ENCODE results near the gene SLC25A34. TPM values are rescaled to one million over a fixed set of nuclear protein-coding genes. Genes with fewer than 3 reads are reported as not detected.
A peak's percentile ranks its signal among the peaks of the same experiment; 100 is the strongest.

Gene SLC25A34
- 1 to 10 TPM; 1.1 to 2.5 (median 2.0) TPM for total RNA-seq
- polyA plus RNA-seq = 1 to 10 TPM; 1.0 to 1.3 TPM
- long read RNA-seq, donor 1, partial matches to known transcripts = 0 of 1 reads
- long read RNA-seq, donor 1, other reads (novel, unspliced or antisense) = 1 of 1 reads
- long read RNA-seq, donor 2 = 0 reads
- long read RNA-seq, donor 3, partial matches to known transcripts = 2 of 6 reads
- long read RNA-seq, donor 3, other reads (novel, unspliced or antisense) = 2 of 6 reads

GRCh38 chr1:15736038-15736891 lies at the start of gene SLC25A34:
Gene SLC25A34, plus strand, starts transcription at chr1:15736258. Its CDS starts 228 bp downstream, at chr1:15736486.
- Histone ChIP-seq H3K4me1 (ENCODE audit: insufficient read depth) (peaks cover 5% of the 10 kb centered on the region), H3K9me3 (no peaks in the 10 kb centered on the region), H3K27me3 (no peaks in the 10 kb centered on the region), H3K36me3 (no peaks in the 10 kb centered on the region), H3K4me3 (no peak within 1 kb of the TSS), H3K27ac (peak within 1 kb of the TSS in 1 of 2 donors; percentile 30)
- intact Hi-C loops (cut with DNase I) = loop anchor here in 3 of 4 donors (10.0 kb wide), 2 partner anchors 141 to 411 kb away; no protein-coding TSS in a partner anchor
- WGBS, 3 donors = 79 to 85% (median 85%) methylated on average over 23 to 35 of the region's 35 CpGs
- TF ChIP-seq EP300 (IDR thresholded peaks at IDR 0.05) = no peak
- TF ChIP-seq, protein P1, sequence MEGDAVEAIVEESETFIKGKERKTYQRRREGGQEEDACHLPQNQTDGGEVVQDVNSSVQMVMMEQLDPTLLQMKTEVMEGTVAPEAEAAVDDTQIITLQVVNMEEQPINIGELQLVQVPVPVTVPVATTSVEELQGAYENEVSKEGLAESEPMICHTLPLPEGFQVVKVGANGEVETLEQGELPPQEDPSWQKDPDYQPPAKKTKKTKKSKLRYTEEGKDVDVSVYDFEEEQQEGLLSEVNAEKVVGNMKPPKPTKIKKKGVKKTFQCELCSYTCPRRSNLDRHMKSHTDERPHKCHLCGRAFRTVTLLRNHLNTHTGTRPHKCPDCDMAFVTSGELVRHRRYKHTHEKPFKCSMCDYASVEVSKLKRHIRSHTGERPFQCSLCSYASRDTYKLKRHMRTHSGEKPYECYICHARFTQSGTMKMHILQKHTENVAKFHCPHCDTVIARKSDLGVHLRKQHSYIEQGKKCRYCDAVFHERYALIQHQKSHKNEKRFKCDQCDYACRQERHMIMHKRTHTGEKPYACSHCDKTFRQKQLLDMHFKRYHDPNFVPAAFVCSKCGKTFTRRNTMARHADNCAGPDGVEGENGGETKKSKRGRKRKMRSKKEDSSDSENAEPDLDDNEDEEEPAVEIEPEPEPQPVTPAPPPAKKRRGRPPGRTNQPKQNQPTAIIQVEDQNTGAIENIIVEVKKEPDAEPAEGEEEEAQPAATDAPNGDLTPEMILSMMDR (IDR thresholded peaks at IDR 0.05) = no peak
- no peak for TF ChIP-seq POLR2A (IDR thresholded peaks at IDR 0.05)
- no peak for DNase-seq

DNA sequence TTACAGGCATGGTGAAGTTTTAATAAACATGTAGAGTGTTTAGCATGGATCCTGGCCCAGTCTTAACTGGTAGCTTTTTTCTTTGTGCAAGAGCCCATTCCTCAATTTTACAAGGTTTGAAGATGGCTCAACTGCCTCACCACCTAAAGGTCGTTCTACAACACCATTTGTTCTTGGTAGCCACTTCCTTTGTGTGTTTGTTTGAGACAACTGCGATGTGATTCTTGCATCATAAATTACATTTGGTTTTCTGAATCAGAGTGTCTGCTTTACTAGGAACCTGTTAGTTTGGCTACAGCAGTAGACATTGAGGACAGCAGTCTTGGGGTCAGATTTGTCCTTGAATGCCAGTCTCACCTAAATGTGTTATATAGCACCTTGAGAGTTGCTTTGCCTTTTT lies 48.6 kb upstream of the SLC25A34 start:
- H3K4me1 ChIP-seq (ENCODE audit: insufficient read depth) = peaks cover 10% of the 10 kb centered on the region
- no peaks in the 10 kb centered on the region for H3K27me3 ChIP-seq
- H3K36me3 ChIP-seq = no peaks in the 10 kb centered on the region
- intact Hi-C loops (cut with DNase I) = no loop called here
- no peak overlapping the region for H3K4me3 ChIP-seq
- no peaks in the 10 kb centered on the region for H3K9me3 ChIP-seq
- DNase-seq = no peak
- TF ChIP-seq POLR2A (IDR thresholded peaks at IDR 0.05) (no peak), EP300 (IDR thresholded peaks at IDR 0.05) (no peak)
- TF ChIP-seq, protein P1 (IDR thresholded peaks at IDR 0.05) = no peak
- H3K27ac ChIP-seq = no peak overlapping the region
- WGBS, 3 donors = 76 to 80% (median 77%) methylated on average over 2 of the region's 2 CpGs

DNA sequence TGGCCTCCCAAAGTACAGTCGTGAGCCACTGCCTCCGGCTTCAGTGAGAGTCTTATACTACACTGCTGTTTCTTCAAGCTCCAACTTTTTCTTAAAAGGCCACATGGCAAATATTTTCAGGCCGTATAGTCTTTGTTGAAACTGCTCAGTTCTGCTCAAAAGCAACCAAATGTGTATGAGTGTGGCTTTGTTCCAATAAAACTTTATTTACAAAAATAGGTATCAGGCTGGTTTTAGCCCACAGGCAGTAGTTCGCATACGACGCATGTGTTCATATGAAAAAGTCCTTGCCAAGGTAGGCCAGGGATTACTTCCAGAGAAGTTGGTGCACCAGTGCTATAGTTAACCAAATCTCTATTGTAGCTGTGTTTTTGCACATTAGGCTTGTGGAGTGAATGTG lies 45.7 kb upstream of the SLC25A34 start:
- H3K27me3 ChIP-seq = no peaks in the 10 kb centered on the region
- no peak for DNase-seq
- H3K4me1 ChIP-seq (ENCODE audit: insufficient read depth) = peaks cover 6% of the 10 kb centered on the region
- intact Hi-C loops (cut with DNase I) = no loop called here
- TF ChIP-seq, protein P1 (IDR thresholded peaks at IDR 0.05) = no peak
- TF ChIP-seq EP300 (IDR thresholded peaks at IDR 0.05) = no peak
- TF ChIP-seq POLR2A (IDR thresholded peaks at IDR 0.05) = no peak
- no peak overlapping the region for H3K4me3 ChIP-seq
- WGBS, 3 donors = 93 to 98% (median 95%) methylated on average over 6 of the region's 6 CpGs
- no peaks in the 10 kb centered on the region for H3K9me3 ChIP-seq
- no peaks in the 10 kb centered on the region for H3K36me3 ChIP-seq
- H3K27ac ChIP-seq = no peak overlapping the region

- H3K27ac ChIP-seq = no peak overlapping the region
- intact Hi-C loops (cut with DNase I) = no loop called here
- WGBS, 3 donors = 19 to 27% (median 25%) methylated on average over 11 of the region's 11 CpGs
- no peaks in the 10 kb centered on the region for H3K36me3 ChIP-seq
- no peak overlapping the region for H3K4me3 ChIP-seq
- peaks cover 5% of the 10 kb centered on the region for H3K4me1 ChIP-seq (ENCODE audit: insufficient read depth)
- TF ChIP-seq POLR2A (IDR thresholded peaks at IDR 0.05) (no peak), EP300 (IDR thresholded peaks at IDR 0.05) (no peak)
- TF ChIP-seq, protein P1 (IDR thresholded peaks at IDR 0.05) = no peak
- no peaks in the 10 kb centered on the region for H3K27me3 ChIP-seq
- H3K9me3 ChIP-seq = no peaks in the 10 kb centered on the region
- peak in 4 of 5 donors; percentile 37 to 50 (median 46) for DNase-seq
Measured at GRCh38 chr1:15691434-15692032, 44.5 kb upstream of the SLC25A34 start.

Measured in ovary (tissue), 10 donors.